GM18907 (cell line): ENCODE results near the gene CRACR2B.

Source experiments
- ATAC-seq: cut with Tn5 transposase; IDR thresholded peaks from one replicate; pipeline ENCODE4 v1.9.1; 2021; ENCODE audit warnings: mild to moderate bottlenecking, moderate library complexity; ENCODE audit not compliant: unreplicated experiment

The CRACR2B gene

GRCh38 chr11:864898-865297, 37.2 kb downstream of the CRACR2B start:
- no peak for ATAC-seq

GRCh38 chr11:865462-866430, 38.0 kb downstream of the CRACR2B start:
- no peak for ATAC-seq

DNA sequence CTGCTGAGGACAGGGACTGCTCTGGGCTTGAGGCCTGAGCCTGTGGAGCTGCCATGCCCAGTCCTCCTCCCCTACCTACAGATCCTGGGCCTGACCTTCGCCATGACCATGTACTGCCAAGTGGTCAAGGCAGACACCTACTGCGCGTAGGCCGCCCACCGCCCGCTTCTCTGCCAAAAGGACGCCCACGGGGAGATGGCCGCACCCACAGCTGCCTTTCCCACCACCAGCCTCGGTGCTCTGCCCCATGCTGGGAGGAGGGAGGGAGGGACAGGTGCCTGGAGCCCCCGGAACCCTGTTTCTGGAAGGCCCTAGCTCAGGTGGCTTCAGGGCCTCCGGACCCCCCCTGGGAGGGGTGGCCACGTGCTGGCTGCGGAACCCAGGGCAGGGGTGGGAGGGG, 38.8 kb downstream of the CRACR2B start:
- ATAC-seq: no peak

- no peak for ATAC-seq
Measured at GRCh38 chr11:867856-868358, 40.2 kb downstream of the CRACR2B start.

DNA sequence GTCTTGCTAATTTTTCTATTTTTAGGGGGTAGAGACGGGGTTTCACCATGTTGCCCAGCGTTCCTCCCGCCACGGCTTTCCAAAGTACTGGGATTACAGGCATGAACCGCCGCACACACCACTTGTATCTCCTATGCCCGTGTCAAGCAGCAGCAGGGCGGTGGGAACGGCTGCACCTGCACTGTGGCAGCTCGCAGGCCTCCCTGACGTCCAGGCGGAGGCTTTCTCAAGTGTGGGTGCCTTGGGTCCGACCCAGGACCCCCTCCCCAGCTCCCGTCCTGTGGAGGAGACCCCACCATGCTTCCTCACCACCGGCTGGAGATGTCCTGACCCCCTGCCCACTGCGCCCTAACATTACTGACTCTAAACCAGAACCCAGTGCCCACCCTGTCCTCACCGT, 40.7 kb downstream of the CRACR2B start:
- ATAC-seq: no peak

- ATAC-seq: no peak
Measured at GRCh38 chr11:868802-869201, 41.1 kb downstream of the CRACR2B start.

DNA sequence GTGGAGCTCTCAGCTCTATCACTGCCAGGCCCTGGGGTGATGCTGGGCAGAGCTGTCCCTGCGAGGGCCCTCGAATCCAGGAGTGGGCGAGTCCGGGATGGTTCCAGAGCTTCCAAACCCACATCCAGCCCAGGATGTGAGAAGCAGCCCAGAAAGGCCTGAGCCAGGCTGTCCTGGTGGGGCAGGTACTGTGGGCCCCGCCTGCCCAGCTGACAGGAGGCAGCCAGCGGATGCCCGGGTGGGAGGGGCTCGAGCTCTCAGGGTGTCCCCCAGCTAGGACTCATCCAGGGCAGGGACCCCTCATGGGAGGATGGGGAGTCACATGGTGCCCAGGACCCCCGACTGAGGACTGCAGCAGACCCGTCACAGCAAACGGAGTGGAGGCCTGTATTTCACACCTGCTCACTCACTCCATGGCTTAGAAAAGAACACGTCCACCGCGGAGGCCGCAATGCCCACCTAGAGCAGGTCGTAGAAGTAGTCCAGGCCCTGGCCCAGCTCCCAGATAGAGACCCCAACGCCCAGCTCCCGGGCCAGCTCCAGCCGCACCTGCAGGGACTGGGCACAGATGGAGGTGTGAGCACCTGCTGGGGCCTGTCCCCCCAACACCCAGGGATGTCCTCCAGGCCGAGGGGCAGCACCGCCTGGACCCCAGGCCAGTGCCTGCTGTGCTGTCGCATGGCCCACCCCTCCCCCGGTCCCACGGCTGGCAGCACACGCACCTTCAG, 41.8 kb downstream of the CRACR2B start:
- no peak for ATAC-seq

- ATAC-seq: no peak
Measured at GRCh38 chr11:870127-870413, 42.4 kb downstream of the CRACR2B start.

DNA sequence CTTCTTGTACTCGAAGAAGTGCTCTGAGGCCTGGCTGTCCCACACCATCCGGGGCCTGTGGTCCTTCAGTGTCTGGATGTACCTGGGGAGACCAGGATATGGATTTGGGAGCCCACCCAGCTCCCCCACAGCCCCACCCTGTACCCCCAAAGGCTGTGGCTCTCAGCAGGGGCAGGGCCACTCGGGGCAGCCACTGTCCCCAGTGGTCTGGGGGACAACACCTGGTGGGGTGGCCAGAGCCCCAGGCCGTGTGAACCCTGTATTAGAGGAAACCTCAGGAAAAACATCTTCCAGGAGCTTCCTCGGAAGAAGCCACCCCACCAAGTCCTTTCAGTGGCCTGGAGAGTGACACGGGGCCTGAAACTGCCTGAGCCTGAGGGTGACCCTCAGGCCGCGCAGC, 42.7 kb downstream of the CRACR2B start:
- ATAC-seq: no peak

- ATAC-seq: no peak
Measured at GRCh38 chr11:871472-871871, 43.8 kb downstream of the CRACR2B start.

- ATAC-seq: no peak
Measured at GRCh38 chr11:872799-873198, 45.1 kb downstream of the CRACR2B start.

- no peak for ATAC-seq
Measured at GRCh38 chr11:873706-874105, 46.0 kb downstream of the CRACR2B start.

GRCh38 chr11:875203-875602, 47.5 kb downstream of the CRACR2B start:
- ATAC-seq: no peak

GRCh38 chr11:875769-876301, 48.1 kb downstream of the CRACR2B start:
- ATAC-seq: no peak

DNA sequence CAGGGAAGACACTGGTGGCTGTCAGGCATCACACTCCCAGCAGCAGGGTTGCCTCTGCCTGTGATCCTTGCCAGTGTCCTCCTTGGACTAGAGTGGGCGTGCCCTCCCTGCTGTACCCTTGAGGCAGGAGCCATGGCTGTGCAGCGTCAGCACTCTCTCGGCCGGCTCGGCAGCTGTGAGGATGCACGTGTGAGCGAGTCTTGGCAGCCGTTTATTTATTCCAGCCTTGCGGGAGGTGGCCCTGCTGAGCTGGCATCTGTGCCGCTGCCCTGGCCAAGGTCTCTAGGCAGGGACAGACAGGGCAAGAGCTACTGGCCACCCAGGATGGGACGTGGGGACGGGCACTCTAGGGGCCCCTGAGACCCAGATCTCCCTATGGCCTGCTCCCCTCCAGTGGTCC, 48.8 kb downstream of the CRACR2B start:
- ATAC-seq: no peak

GRCh38 chr11:877565-877964, 49.8 kb downstream of the CRACR2B start:
- ATAC-seq: no peak

DNA sequence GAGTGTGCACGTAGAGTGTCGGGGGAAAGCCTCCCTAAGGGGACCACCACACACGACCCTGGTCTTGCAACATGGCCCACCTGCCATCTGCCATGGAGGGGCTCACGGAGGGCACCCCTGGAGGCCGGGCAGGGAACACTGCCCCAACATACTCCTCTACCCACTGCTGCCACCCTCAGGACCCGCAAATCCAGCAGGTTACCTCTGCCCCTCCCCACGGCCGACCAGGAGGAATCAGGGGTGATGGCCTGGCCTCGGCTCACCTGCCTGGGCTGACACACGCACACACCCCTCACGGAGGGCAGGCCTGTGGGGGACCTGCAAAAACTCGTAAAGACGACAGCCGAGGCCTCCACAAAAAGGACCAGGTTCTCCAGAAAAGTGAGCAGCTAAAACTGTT, 52.7 kb downstream of the CRACR2B start:
- no peak for ATAC-seq
